ENCODE measurements around the gene KCNIP4.

GRCh38 chr4:21061902-21062301 lies 886.7 kb downstream of the KCNIP4 start:
- no peak for TF ChIP-seq EZH2 (IDR thresholded peaks at IDR 0.05)
- TF ChIP-seq POLR2AphosphoS5 (IDR thresholded peaks at IDR 0.05; ENCODE audit: borderline replicate concordance, low read depth, low read length) = no peak
